NOMO-1 (cell line): ENCODE results near the gene POLE.
A peak's percentile ranks its signal among the peaks of the same experiment; 100 is the strongest.

ENCODE experiments used
- DNase-seq, 2 experiments: peaks; one replicate each; lab custom pipeline; 2025; ENCODE audit not compliant: unreplicated experiment in 2 of 2; lab: John Stamatoyannopoulos, UW

Gene POLE

DNA sequence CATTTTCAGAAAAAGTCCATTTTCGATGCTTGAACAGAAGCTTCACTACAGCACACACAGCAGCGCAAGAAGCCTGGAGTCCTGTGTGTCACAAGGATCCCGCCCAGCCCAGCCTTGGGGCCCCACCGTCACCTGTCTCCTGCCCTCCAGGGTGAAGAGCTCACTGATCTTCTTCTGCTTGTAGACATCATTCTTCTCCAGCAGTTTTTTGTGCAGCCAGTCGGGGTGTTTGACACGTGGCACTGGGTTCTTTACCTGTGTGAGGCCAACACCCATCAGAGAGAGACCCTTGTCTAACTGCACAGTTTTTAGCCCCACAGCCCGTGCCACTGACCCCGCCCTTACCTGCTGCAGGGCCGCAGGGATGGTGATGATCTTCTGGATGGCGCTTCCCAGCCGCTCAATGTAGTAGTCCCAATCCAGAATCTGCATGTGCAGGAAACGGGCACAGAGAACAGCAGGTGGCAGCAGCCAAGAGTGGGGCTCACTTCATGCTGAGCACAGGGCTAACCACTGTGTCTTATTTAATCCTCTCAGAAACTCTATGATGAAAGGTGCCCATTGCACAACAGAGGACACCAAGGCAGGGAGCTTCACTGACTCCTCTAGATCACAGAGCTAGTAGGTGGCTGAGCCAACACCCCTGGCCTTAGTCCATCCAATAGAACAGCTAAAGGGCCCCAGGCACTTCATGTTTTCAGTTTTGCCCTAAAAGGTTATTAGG is 30.0 kb downstream of the POLE start:
- no peak for DNase-seq

DNA sequence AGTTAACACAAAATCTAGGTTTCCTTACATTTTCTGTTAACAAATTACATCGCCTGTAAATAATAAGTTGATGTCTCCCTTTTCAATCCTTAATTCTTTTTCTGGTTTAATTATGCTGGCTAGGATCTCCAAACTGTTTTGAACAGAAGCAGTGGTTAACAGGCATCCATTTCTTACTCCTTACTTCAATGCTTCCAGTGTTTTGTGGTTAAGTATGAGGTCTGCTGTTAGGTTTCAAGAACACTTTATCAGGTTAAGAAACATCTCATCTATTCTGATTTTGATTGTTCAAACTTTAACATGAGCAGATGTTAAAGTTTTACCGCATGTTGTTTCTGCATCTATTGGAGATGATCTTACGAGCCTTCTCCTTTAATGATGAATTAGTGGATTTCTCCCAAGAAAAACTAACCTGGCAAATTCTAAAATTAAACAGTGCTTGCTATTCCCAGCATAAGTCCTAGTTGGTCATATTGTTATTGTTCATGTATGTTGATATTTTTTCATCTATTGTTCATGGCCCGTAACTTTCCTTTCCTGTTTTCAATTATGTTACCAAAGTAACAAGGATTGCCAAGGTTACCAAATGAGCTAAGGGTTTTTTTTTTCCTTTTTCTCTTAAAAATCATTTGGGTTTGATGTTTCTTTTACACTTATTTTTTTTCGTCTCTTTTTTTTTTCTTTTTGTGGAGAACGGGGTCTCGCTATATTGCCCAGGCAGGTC is 33.4 kb downstream of the POLE start:
- DNase-seq = no peak

DNA sequence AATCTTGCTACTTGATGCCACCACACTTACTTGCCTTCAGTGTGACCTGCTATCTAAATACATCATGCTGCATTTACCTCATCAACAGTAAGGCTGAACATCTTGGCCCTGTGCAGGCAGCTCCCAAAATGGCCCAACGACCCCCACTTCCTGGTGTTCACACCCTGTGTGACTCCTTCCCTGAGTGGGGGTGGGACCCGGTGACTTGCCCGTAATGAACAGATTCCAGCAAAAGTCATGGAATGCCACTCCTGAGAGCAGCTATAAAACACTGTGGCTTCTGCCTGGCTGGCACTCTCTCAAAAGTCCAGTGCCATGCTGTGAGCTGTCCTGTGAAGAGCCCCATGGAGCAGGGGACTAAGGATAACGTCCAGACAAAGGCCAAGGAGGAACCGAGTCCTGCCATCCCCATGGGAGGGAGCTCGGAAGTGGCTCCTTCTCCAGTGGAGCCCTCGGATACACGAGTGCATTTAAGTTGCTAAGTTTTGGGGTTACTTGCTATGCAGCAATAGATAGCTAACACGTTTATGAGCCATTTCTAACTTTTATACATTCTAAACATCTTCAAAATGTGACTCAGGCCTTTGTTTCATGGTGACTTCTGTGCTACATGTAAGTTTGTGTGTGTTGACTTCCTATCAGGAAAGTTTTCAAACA is 35.6 kb downstream of the POLE start:
- peak in 1 of 2 experiments; percentile 99 for DNase-seq

DNA sequence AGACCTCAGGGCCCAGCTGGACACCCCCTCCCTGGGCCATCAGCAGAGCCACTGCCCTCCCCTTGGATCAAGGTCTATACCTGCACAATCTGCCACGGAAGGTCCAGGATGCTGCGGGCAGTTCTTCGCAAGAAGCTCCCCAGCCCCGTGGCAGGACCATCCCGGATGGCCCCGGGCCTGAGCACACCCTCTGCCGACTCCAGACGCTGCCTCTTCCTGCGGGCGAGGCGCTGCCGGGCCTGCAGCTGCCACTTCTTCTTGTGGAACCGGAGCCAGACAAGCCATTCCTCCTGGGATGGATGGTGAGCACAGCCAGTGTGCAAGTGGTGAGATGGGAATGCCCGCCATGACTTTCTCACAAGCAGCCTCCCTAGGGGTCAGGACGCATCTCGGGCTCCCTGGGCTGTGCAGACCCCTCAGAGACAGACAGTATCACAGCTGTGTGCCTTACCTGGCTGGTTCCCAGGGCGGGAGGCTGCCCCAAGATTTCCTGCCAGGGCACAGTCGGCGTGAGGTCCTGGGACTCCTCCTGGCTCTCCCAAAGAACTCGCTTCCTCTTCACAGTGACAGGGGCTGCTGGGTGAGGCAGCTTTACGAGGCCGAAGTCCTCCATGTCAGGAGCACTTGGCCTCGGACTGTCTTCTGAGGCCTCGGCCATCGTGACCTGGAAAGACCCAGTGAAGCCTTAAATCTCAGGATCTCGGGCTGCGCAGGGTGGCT is 37.8 kb downstream of the POLE start:
- DNase-seq = no peak

DNA sequence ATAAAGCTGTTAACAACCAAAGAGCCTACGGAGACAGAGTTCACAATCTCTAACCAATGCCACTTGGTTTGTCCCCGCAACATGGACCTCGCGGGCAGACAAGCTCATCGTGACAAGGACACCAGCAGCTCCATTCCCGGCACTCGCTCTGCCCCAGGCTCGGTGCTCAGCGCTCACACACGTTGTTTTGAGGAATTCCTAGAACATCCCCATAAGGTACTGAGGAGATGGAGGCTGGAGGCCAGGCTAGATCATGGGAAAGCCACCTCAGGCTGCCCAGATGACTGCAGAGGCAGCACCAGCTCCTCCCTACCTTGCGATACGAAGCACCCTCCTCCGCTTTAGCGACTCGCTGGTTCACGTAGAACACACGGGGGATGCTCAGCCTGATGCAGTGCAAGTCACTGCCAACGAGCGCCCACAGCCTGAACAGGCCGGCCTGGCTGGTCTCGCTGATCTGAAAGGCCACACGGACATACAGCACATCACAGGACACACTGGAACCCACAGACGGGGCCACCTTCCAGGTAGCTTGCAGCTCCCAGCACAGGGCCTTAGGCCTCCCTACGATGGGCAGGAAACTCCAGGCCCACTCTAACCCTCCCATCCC is 38.4 kb downstream of the POLE start:
- DNase-seq = no peak

DNA sequence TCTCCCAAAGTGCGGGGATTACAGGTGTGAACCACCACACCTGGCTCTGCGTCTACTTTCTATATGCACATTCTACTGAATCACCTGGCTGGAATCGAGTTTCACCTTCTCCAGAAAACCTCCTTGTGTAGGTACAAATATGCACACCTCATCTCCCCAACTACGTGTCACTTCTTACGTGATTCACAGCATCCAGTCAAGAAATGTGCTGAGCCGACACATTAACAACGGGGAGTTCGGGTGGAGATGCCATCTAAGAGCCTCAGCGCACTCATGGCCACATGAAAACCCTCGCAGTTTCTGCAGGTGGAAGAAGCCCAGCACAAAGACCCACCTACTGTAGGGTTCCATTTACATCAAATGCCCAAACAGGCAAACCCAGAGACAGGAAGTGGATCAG is 39.3 kb downstream of the POLE start:
- no peak for DNase-seq

DNA sequence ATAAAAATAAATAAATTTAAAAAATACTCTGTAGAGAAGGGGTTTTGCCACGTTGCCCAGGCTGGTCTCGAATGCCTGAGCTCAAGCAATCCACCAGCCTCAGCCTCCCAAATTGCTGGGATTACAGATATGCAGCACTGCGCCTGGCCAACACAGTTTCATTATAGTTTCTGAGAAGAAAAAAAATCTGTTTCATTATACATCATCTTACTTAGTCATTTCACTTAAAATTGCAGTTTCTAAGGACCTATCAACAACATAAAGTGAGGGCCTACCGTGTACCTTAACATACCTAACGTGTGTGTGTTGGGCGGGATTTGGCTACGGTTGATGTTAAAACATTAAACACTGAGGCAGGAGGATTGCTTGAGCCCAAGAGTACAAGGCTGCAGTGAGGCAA is 40.3 kb downstream of the POLE start:
- DNase-seq = no peak

DNA sequence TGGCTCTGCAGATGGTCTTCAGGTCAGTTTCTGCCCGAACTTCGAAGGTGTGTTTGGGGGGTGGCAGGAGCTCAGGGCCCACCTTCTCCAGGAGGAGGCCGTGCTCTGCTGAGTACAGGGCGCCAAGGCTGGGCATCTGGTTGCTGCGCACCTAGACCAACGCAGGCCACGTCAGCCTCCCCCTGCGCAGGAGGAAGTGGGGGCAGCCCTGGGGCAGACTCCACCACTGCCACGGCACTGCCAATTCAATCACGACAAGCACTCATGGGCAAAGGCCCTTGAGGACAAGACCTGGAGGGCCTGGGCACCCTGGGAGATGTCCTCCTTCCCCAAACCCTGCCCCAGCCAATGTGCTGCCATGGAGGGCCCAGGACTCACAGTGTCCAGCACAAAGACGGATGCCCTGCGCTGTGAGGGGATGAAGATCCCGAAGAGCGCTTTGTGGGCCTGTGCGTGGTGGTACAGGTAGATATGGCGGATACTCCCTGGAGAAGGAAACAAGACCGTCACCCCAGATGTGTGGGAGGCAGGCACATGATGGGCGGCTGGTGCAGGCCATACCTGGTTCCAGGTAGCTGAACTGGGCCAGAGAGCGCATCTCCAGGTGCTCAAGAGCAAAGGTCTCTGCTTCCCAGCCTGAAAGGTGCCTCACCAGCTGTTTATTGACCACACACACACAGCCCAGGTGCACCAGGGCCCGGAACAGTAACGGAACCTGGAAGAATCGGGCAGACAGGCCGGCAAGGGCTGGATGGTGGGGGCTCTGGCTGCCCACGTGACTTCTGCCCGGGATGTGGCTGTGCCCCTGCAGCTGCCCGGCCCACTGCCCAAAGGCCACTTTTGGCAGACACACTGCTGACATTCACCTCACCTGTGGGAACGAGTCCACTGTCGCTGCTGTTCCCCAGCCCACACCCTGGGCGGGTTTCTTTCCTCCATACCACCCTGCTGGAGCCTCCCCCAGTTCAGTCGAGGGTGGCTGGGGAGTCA is 44.0 kb downstream of the POLE start:
- DNase-seq = no peak

DNA sequence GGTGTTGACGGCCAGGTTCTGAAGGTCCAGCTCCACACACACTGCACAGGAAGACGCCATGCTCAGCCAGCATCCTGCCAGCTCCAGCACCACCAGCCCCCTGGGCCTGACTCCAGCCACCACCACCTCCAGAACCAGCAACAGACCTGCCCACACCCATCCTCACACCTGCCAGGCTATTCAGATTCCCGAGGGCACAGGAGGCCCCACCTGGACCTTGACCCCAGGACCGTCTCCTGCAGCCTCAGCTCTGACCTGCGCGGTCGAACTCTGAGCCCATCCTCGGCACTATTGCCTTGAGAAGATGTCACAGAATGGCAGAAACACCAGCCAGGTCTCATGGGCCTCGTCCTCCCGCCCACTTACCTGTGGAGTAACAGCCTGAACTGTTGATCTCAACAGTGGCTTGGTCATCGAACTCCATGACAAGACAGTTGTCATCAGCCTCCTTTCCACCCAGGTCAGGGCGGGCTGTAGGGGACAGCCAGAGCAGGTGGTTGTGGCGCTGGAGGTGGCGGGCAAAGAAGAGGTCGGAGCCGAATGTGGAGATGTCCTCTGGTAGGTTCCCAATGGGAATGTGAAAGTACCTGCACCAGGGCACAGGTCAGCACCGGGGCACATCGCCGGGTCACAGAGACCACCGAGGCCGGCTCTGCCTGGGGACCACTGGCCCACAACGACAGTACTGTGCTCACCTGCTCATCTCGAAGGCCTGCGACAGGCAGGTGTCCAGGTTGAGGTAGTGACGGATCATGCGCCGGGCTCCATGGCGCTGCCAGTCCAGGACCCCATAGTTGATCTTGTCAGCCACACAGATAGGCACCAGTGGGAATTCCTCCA is 45.1 kb downstream of the POLE start:
- DNase-seq = no peak

DNA sequence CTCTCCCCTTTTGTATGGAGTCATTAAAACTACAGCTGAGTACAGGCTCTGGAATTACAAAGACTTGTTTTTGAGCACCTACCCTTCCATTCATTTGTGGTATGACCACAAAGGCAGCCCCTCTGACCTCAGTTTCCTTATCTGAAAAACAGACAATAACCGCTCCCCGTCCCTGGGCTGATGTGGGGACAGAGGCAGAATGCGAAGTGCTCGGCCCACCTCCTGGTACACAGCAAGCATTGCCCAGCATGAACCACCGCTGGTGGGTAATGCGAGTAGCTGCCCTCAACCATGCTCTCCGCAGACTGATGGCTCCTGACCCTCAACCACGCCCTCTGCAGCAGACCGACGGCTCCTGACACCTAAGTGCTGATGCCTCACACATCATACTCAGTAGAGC is 46.2 kb downstream of the POLE start:
- no peak for DNase-seq

DNA sequence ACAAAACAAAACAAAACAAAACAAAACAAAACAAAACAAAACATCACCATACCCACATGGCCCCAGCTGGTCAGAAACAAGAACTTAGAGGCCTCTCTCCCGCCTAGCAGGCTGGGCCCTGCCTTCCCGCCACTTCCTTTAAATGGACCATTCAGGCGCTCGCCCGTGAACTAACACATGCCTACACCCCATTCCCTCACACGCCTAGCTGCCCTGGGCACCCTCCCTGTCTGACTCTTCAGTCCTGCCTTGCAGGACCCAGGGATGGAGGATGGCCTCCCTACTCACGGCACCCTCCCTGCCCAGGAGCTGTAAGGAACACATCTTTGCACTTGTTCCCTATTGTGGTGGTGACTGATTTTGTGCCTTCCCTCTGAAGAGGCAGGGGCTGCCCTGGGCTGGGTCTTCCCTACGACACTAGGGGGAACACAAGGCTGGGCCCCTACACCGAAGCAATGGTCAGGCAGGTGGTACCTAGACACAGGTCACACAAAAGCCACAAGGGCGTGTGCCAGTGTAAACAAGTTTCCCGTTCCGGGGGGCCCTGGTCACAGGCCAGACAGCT is 47.1 kb downstream of the POLE start:
- no peak for DNase-seq

DNA sequence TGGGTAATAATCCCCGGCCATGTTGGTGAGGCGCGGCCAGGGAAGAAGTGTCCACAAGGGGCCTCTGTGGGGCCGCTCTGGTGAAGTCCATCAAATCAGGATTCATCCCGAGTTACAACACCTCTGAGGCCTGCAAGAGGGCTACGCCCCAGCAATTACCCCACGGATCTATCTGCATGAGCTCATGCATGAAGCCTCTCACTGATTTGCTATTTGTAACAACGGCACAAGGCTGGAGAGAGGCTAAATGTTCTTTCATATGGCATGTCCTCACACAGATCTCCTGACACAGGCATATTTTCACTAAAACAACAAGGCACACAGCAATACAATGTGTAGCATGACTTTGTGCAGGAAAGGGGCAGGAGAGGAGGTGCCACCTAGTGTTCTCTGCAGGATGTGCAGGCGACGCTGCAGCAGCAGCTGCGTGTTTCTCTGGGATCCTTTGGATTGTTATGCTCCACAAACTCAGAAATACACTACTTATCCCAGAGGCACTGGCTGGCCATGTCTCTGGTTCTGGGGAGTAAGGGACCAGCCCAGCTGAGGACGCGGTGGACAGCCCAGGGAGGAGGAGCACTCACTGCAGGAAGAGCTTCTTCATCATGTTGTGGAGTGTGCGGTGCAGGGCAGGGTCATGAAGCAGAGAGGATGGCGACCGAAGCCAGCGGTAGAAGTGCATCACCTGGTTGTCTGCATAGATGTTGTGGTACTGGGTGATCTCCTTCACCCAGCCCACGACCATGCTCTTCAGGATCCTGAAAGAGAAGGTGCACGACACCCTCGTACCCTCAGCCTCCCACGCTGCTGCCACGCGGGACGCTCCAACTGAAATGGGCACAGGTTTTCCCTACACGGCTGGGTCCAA is 48.4 kb downstream of the POLE start:
- DNase-seq = peak; percentile 72 to 83

DNA sequence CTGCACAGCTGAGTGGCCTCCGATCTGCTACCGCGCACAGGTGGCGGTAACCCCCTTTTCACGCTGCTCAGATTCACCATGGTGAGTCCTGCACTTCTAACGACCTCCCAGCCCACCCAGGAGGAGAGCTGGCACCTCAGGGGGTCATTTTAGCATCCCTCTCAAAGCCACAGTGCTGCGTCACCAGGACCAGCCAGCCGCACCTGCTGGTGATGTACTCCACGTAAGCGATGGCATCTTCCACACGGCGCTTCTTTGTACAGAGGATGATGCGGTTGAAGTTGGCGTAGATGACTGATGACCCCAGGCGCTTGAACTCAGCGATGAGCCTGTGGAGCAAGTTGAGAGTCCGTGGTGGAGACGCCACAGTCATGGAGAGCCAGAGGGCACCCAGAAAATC is 49.3 kb downstream of the POLE start:
- no peak for DNase-seq

DNA sequence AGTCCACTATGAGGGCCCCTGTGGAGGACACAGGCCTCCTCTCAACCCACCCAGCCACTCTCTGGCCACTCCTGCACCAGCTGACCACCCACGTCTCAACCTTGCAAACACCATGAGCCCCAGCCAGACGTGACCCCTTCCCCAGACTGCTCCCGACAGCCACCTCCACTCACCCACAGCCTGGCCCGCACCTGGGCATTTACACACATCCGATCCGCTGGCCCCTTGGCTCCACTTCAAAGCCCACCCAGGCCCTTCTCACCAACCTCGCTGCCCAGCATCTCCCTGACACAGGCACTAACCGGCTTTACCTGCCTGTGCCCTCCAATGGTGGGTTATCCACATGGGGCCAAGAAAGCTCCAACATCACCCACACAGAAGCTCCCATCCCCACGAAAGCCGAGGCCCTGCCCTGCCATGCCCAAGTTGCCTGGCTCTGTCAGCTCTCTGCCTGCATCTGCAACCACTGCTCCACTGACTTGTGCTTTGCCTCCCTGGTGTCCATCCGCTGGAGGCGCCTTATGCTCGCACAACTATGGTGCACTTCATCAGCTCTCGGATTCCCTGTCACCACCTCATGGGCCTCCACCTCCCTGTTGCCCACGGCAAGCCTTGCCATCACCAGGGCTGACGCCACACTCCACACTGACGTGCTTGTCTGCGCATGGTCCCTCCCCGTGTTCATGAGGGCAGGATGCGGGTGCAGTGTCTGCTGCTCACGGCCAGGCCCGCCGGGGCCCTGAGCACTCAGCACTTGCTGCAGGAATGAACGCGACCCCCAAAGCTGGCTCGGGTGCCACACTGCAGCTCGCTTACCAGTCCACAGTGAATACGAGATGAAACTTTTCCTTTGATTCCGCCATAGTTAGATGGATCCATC is 51.8 kb downstream of the POLE start:
- no peak for DNase-seq

DNA sequence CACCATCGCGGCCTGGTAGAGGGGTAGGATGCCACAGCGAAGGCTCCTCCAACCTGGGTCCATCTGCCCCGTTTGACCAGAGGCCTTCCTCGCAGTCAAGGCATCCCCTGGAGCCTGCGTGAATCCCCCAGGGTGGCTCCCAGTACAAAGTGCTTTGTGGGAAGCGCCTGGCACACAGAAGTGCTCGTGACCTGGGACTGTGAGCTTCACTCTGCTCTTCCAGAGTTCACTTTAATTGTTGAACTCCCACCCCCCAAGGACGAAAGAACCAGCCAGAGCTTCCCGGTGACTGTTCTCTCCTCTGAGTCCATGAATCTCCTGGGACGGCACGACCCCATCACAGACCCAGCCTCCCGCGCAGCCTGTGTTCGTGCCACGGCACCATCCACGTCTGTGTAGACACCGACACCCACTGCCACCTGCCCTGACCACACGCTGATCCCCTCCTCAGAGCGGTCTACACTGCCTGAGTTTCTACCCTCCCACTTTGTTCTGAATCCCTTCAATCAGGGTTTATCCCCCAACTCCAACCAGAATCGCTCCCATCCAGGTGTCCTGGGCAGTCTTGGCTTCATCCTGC is 52.6 kb downstream of the POLE start:
- DNase-seq = no peak

DNA sequence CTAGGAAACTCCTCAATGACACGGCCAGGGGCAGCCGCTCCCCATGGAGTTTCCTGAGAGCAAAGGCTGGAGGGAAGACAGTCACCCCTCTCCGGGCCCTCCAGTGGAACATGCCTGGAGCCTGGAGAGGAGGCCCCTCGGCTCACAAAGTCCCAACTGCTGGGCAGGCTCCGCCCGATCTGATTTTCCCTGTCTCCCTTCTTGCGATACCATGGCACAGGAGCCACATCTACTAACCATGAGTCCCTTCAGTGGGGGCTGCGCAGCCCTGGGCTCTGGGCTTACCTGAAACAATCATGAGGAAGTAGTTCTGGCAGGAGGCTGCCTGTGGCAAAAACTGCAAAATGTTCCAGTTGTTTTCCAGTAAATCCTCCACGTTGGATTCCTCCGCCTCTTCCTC is 53.2 kb downstream of the POLE start:
- DNase-seq = no peak
